ENCODE data around the gene CDON.
"Not testable (repeated sequence)": the region's sequence is repeated elsewhere in the genome, so short reads cannot be mapped to it uniquely, and the experiment has no call there.

The CDON gene

DNA sequence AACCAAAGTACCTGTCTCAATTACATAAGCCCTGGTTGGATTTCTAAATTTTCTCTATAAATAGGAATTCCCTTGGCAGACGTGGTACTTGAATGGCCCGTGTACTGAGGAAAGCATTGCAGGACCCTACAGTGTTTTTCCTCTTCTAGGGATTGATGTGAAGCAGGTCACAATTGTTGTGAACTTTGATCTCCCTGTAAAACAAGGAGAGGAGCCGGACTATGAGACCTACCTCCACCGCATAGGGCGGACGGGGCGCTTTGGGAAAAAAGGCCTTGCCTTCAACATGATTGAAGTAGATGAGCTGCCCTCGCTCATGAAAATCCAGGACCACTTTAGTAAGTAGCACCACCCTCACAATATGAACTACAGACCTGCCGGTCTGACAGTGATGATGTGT lies 141.6 kb downstream of the CDON start:
- no peak for DNase-seq

DNA sequence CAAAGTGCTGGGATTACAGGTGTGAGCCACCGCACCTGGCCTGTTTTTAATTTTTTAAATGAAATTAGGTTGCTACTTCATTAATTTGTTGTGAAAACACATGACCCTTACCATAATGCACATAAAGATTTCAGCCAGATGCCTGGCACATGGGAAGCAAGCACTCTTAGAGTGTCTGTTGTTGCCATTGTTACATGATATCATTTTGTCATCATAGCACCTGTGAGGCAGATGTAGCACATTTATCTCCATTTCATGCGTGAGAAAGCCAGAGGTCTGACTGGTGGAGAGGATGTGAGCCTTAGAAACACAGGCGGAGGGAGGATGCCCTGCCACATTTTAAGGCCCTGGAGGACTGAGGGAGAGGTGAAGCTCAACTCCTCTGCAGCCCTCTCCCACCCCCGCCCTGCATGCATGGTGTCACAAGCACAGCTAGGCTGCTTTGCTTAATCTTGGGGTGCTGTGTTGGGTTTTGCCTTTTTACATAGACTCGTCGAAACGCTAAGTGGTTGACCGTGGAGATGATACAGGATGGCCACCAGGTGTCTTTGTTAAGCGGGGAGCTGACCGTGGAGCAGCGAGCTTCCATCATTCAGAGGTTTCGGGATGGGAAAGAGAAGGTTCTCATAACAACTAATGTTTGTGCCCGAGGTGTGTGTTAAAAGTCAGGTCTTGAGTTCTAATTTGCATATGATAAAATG lies 144.4 kb downstream of the CDON start:
- DNase-seq, result no peak

DNA sequence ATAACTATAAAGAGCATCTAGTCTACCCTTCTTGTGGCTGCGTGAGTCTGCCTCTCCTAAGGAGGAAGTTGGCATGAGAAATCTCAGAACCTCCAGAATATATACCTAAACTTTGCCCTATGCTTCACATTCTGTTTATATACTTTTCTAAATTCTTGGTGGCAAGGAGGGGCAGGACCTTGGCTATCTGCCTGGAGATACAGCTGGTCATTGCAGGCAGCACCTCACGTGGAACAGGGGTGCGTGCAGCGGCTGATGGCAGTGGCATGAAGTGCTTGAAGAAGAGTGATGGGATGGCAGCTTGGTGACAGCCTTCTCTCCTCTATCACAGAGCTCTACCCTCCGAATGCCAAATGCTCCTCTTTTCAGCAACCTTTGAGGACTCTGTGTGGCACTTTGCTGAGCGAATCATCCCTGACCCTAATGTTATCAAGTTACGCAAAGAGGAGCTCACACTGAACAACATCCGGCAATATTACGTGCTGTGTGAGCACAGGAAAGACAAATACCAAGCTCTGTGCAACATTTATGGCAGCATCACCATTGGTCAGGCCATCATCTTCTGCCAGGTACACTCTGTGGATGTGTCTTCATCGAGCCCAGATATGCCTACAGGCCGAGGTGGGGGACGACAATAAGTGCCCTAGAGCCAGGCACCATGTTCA lies 145.9 kb downstream of the CDON start:
- no peak for DNase-seq

DNA sequence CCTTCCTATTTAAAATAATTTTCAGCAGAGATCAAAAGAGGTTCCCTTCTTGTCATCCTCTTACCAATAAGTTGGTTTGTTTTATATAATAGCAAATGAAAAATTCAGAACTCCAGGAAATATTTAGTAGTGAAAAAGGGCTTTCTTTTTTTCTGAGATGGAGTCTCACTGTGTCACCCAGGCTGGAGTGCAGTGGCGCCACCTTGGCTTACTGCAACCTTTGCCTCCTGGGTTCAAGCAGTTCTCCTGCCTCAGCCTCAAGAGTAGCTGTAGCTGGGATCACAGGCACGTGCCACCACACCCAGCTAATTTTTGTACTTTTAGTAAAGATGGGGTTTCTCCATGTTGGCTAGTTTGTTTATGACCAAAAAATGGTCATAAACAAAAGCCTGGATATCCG lies 148.1 kb downstream of the CDON start:
- DNase-seq, result not testable (repeated sequence)

DNA sequence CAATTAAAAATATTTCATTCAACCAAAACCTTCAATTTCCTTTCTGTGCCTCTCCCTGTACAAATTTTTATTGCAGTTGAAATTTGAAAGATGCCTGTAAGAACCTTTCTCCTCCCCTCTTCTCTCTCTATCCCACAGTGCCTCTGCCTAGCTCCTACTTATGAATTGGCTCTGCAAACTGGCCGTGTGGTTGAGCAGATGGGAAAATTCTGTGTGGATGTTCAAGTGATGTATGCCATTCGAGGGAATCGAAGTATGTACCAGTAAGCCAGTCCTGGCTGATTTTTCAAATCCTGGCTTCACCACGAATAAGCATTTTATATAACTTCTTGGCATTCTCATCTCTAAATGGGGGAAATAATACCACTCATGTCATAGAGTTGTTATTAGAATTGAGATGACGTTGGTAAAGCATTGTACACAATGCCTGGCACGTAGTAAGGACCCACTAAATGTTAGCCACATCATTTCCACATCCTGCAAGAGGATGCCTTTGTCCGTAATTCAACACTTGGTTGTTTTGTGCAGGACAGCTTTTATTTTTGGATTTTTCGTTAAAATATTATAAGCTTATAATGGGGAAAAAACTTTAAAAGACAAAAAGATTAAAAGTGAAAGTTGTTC lies 152.3 kb downstream of the CDON start:
- no peak for DNase-seq

All from T-helper 9 cell (primary cell).